ENCODE results near the gene SSBP4. TPM values are rescaled to one million over a fixed set of nuclear protein-coding genes. Genes with fewer than 3 reads are reported as not detected.
A peak's percentile ranks its signal among the peaks of the same experiment; 100 is the strongest.

SSBP4 gene
- total RNA-seq, 1 donor: 77.8 TPM

- Histone ChIP-seq H3K4me1 (ENCODE audit: insufficient read depth, low read length) (peaks cover 15% of the 10 kb centered on the region), H3K36me3 (ENCODE audit: insufficient read depth, low read length) (peaks cover 10% of the 10 kb centered on the region), H3K9me3 (ENCODE audit: low read depth, low read length) (no peaks in the 10 kb centered on the region), H3K27ac (ENCODE audit: low read depth, low read length) (no peak overlapping the region), H3K4me3 (ENCODE audit: insufficient read depth, low read length) (no peak overlapping the region), H3K4me2 (ENCODE audit: insufficient read depth, low read length) (no peak overlapping the region), H3K27me3 (ENCODE audit: insufficient read depth, low read length) (peaks cover 17% of the 10 kb centered on the region), H4K20me1 (ENCODE audit: insufficient read depth, low read length) (no peaks in the 10 kb centered on the region), H3K79me2 (ENCODE audit: insufficient read depth, low read length) (no peaks in the 10 kb centered on the region), H2AFZ (ENCODE audit: low read length) (peak overlapping the region; percentile 20)
- peak; percentile 62 for DNase-seq (ENCODE audit: insufficient read length, low spot score, missing footprints)
- no peak for TF ChIP-seq CTCF (IDR thresholded peaks at IDR 0.05; ENCODE audit: extremely low read depth, low read depth, low read length)
Observed at GRCh38 chr19:18393836-18394235, 25.4 kb upstream of the SSBP4 start.

- Histone ChIP-seq H2AFZ (ENCODE audit: low read length) (no peak overlapping the region), H3K27ac (ENCODE audit: low read depth, low read length) (no peak overlapping the region), H3K4me3 (ENCODE audit: insufficient read depth, low read length) (no peak overlapping the region), H3K36me3 (ENCODE audit: insufficient read depth, low read length) (no peaks in the 10 kb centered on the region), H3K79me2 (ENCODE audit: insufficient read depth, low read length) (no peaks in the 10 kb centered on the region), H4K20me1 (ENCODE audit: insufficient read depth, low read length) (no peaks in the 10 kb centered on the region), H3K9me3 (ENCODE audit: low read depth, low read length) (no peaks in the 10 kb centered on the region), H3K27me3 (ENCODE audit: insufficient read depth, low read length) (peaks cover 17% of the 10 kb centered on the region), H3K4me2 (ENCODE audit: insufficient read depth, low read length) (no peak overlapping the region), H3K4me1 (ENCODE audit: insufficient read depth, low read length) (peaks cover 19% of the 10 kb centered on the region)
- DNase-seq (ENCODE audit: insufficient read length, low spot score, missing footprints): peak; percentile 26
- TF ChIP-seq CTCF (IDR thresholded peaks at IDR 0.05; ENCODE audit: extremely low read depth, low read depth, low read length): no peak
Observed at GRCh38 chr19:18396471-18397241, 22.5 kb upstream of the SSBP4 start.

- H4K20me1 ChIP-seq (ENCODE audit: insufficient read depth, low read length): no peaks in the 10 kb centered on the region
- no peak within 1 kb of the TSS for H2AFZ ChIP-seq (ENCODE audit: low read length)
- no peaks in the 10 kb centered on the region for H3K79me2 ChIP-seq (ENCODE audit: insufficient read depth, low read length)
- no peak within 1 kb of the TSS for H3K27ac ChIP-seq (ENCODE audit: low read depth, low read length)
- no peak for TF ChIP-seq CTCF (IDR thresholded peaks at IDR 0.05; ENCODE audit: extremely low read depth, low read depth, low read length)
- no peaks in the 10 kb centered on the region for H3K9me3 ChIP-seq (ENCODE audit: low read depth, low read length)
- peak; percentile 71 for DNase-seq (ENCODE audit: insufficient read length, low spot score, missing footprints)
- no peaks in the 10 kb centered on the region for H3K36me3 ChIP-seq (ENCODE audit: insufficient read depth, low read length)
- H3K4me2 ChIP-seq (ENCODE audit: insufficient read depth, low read length): no peak within 1 kb of the TSS
- H3K4me1 ChIP-seq (ENCODE audit: insufficient read depth, low read length): peaks cover 19% of the 10 kb centered on the region
- H3K4me3 ChIP-seq (ENCODE audit: insufficient read depth, low read length): peak within 1 kb of the TSS; percentile 25
- peaks cover 17% of the 10 kb centered on the region for H3K27me3 ChIP-seq (ENCODE audit: insufficient read depth, low read length)
Observed at GRCh38 chr19:18397242-18398202, 21.7 kb upstream of the SSBP4 start, which contains the start of gene LRRC25. TSS of gene LRRC25 (minus strand) at chr19:18397622. CDS start at chr19:18396963, 659 bp downstream.
